Neural cell (in vitro differentiated cells): ENCODE measurements around the gene MSL2.

Experiments used
- CTCF ChIP-seq: fragments of 450-650 bp; IDR thresholded peaks from 2 replicates; pipeline ENCODE4 v1.5.1; 2014; ENCODE audit warnings: antibody characterized with exemption, mild to moderate bottlenecking, moderate library complexity; ENCODE audit not compliant: poor library complexity, severe bottlenecking
- EP300 ChIP-seq: fragments of 450-650 bp; conservative IDR thresholded peaks from 2 replicates; pipeline ENCODE4 v1.6.1; 2014; ENCODE audit warnings: antibody characterized with exemption, mild to moderate bottlenecking, moderate library complexity; ENCODE audit not compliant: poor library complexity, severe bottlenecking
- EZH2 ChIP-seq: fragments of 200-600, 300-800 bp; shearing (Covaris generic), sonication (generic); IDR thresholded peaks from 2 replicates; pipeline ENCODE4 v1.6.1; 2014; ENCODE audit warnings: antibody characterized with exemption, low read length, borderline replicate concordance, mild to moderate bottlenecking; ENCODE audit not compliant: insufficient read depth, poor library complexity, severe bottlenecking
- MXI1 ChIP-seq: fragments of 450-650 bp; conservative IDR thresholded peaks from 2 replicates; pipeline ENCODE4 v1.6.1; 2014; ENCODE audit warnings: antibody characterized with exemption, mild to moderate bottlenecking; ENCODE audit not compliant: poor library complexity, severe bottlenecking
- POLR2AphosphoS5 ChIP-seq: IDR thresholded peaks from 2 replicates; pipeline ENCODE4 v1.6.1; 2012
- RAD21 ChIP-seq: fragments of 450-650 bp; conservative IDR thresholded peaks from 2 replicates; pipeline ENCODE4 v1.6.1; 2014; ENCODE audit warnings: antibody characterized with exemption, mild to moderate bottlenecking, moderate library complexity
- REST ChIP-seq: IDR thresholded peaks from 2 replicates; pipeline ENCODE4 v1.6.1; 2012; ENCODE audit warnings: borderline replicate concordance
- SMC3 ChIP-seq: fragments of 450-650 bp; conservative IDR thresholded peaks from 2 replicates; pipeline ENCODE4 v1.6.1; 2014; ENCODE audit warnings: antibody characterized with exemption, mild to moderate bottlenecking, moderate library complexity; ENCODE audit not compliant: poor library complexity
- TAF1 ChIP-seq: IDR thresholded peaks from 2 replicates; pipeline ENCODE4 v1.6.1; 2012; ENCODE audit warnings: low read depth

- TF ChIP-seq EZH2 (no peak), CTCF (no peak), POLR2AphosphoS5 (no peak), EP300 (no peak), RAD21 (no peak), REST (no peak), MXI1 (no peak), SMC3 (no peak), TAF1 (no peak)
Measured at GRCh38 chr3:136193278-136194054, 2.7 kb downstream of the MSL2 start.
